Type B pancreatic cell (in vitro differentiated cells): ENCODE results near the gene ATF1. TPM values are rescaled to one million over a fixed set of nuclear protein-coding genes. Genes with fewer than 3 reads are reported as not detected.

ENCODE experiments used
- DNase-seq: peaks from one replicate; pipeline ENCODE4 v3.0.0; 2021; ENCODE audit warnings: mixed read lengths; ENCODE audit not compliant: unreplicated experiment; ENCODE audit errors: extremely low spot score
- H3K27ac Mint-ChIP-seq: 2 replicates; pipeline ENCODE4 v1.8.0; 2021; ENCODE audit warnings: mild to moderate bottlenecking, mixed read lengths
- H3K27me3 Mint-ChIP-seq: 2 replicates; pipeline ENCODE4 v1.8.0; 2021; ENCODE audit warnings: mixed read lengths
- H3K36me3 Mint-ChIP-seq: 2 replicates; pipeline ENCODE4 v1.8.0; 2021; ENCODE audit warnings: mixed read lengths
- H3K4me1 Mint-ChIP-seq: one replicate; pipeline ENCODE4 v1.8.0; 2021; ENCODE audit warnings: mixed read lengths; ENCODE audit not compliant: unreplicated experiment
- H3K4me3 Mint-ChIP-seq: 2 replicates; pipeline ENCODE4 v1.8.0; 2021; ENCODE audit warnings: mild to moderate bottlenecking, mixed read lengths
- H3K9me3 Mint-ChIP-seq: 2 replicates; pipeline ENCODE4 v1.8.0; 2021; ENCODE audit warnings: mixed read lengths
- CTCF ChIP-seq: fragments of 200-600 bp; sonication (generic); conservative IDR thresholded peaks from 2 replicates; pipeline ENCODE4 v1.5.0; 2021; ENCODE audit warnings: antibody characterized with exemption, mild to moderate bottlenecking
- total RNA-seq: library from RNA; stranded (reverse); gene quantifications from 2 replicates; pipeline ENCODE4 v1.2.1, GENCODE V29; 2021; ENCODE audit warnings: low replicate concordance

ATF1 gene
- total RNA-seq, 1 donor from 2014 or later: 32.9 TPM

GRCh38 chr12:50723865-50724264 lies 40.0 kb upstream of the ATF1 start:
- TF ChIP-seq CTCF: no peak
- H3K36me3 Mint-ChIP-seq: peaks cover 37% of the 10 kb centered on the region
- H3K27me3 Mint-ChIP-seq: no peaks in the 10 kb centered on the region
- no peaks in the 10 kb centered on the region for H3K9me3 Mint-ChIP-seq
- H3K27ac Mint-ChIP-seq: no peak overlapping the region
- H3K4me1 Mint-ChIP-seq: no peaks in the 10 kb centered on the region
- no peak for DNase-seq
- H3K4me3 Mint-ChIP-seq: no peak overlapping the region

- Mint-ChIP-seq H3K27ac (no peak overlapping the region), H3K9me3 (no peaks in the 10 kb centered on the region), H3K36me3 (peaks cover 36% of the 10 kb centered on the region), H3K4me3 (no peak overlapping the region), H3K27me3 (no peaks in the 10 kb centered on the region), H3K4me1 (no peaks in the 10 kb centered on the region)
- no peak for TF ChIP-seq CTCF
- no peak for DNase-seq
Measured at GRCh38 chr12:50725011-50725942, 38.6 kb upstream of the ATF1 start.

- Mint-ChIP-seq H3K4me1 (no peaks in the 10 kb centered on the region), H3K4me3 (no peak overlapping the region), H3K27me3 (no peaks in the 10 kb centered on the region), H3K27ac (no peak overlapping the region), H3K36me3 (peaks cover 42% of the 10 kb centered on the region), H3K9me3 (no peaks in the 10 kb centered on the region)
- DNase-seq: no peak
- no peak for TF ChIP-seq CTCF
Measured at GRCh38 chr12:50727466-50727865, 36.4 kb upstream of the ATF1 start.

GRCh38 chr12:50728417-50728816 lies 35.5 kb upstream of the ATF1 start:
- no peaks in the 10 kb centered on the region for H3K9me3 Mint-ChIP-seq
- H3K36me3 Mint-ChIP-seq: peaks cover 37% of the 10 kb centered on the region
- H3K4me3 Mint-ChIP-seq: no peak overlapping the region
- no peaks in the 10 kb centered on the region for H3K27me3 Mint-ChIP-seq
- no peaks in the 10 kb centered on the region for H3K4me1 Mint-ChIP-seq
- H3K27ac Mint-ChIP-seq: no peak overlapping the region
- no peak for TF ChIP-seq CTCF
- DNase-seq: no peak

- no peaks in the 10 kb centered on the region for H3K4me1 Mint-ChIP-seq
- peaks cover 34% of the 10 kb centered on the region for H3K36me3 Mint-ChIP-seq
- no peak overlapping the region for H3K4me3 Mint-ChIP-seq
- H3K27ac Mint-ChIP-seq: no peak overlapping the region
- no peak for TF ChIP-seq CTCF
- no peaks in the 10 kb centered on the region for H3K27me3 Mint-ChIP-seq
- DNase-seq: no peak
- no peaks in the 10 kb centered on the region for H3K9me3 Mint-ChIP-seq
Measured at GRCh38 chr12:50728841-50729240, 35.1 kb upstream of the ATF1 start.
